ENCODE results near the gene PKHD1.

GRCh38 chr6:51717477-51717876 lies 369.9 kb downstream of the PKHD1 start:
- no peak for TF ChIP-seq SIN3A (conservative IDR thresholded peaks at IDR 0.05 in 1 of 2, IDR thresholded peaks at IDR 0.05 in 1 of 2; ENCODE audit: low read depth in 1 of 2, low read length in 2 of 2)
- TF ChIP-seq GABPA (IDR thresholded peaks at IDR 0.05; ENCODE audit: borderline replicate concordance, insufficient read depth, low read length), result no peak
- TF ChIP-seq CTCF (IDR thresholded peaks at IDR 0.05; ENCODE audit: control extremely low read depth in 1 of 3, insufficient read depth in 1 of 3, low read depth in 1 of 3, low read length in 3 of 3), result no peak
- no peak for TF ChIP-seq YY1 (IDR thresholded peaks at IDR 0.05; ENCODE audit: low read depth, low read length)
- no peak for TF ChIP-seq EP300 (IDR thresholded peaks at IDR 0.05; ENCODE audit: borderline replicate concordance in 1 of 2, low read depth in 2 of 2, low read length in 2 of 2)
- TF ChIP-seq KDM1A (IDR thresholded peaks at IDR 0.05; ENCODE audit: borderline replicate concordance, low read length), result no peak

Measured in H1 (cell line).